Esophagus muscularis mucosa (tissue), 4 donors: Measurements from ENCODE around the gene RFESD. TPM values are rescaled to one million over a fixed set of nuclear protein-coding genes. Genes with fewer than 3 reads are reported as not detected.

Experiments
- DNase-seq: peaks from one replicate; pipeline ENCODE4 v3.0.0-alpha.2; 2017; ENCODE audit errors: extremely low spot score
- H3K27ac ChIP-seq, 4 donors: fragments of 200-600 bp; sonication (generic); replicated peaks in 1 of 4; 1 replicate in 3 of 4; 2 replicates in 1 of 4; pipeline ENCODE4 v1.5.1; 2016 to 2019; ENCODE audit warnings: mild to moderate bottlenecking in 1 of 4
- H3K27me3 ChIP-seq, 4 donors: fragments of 200-600 bp; sonication (generic); one replicate each; pipeline versions ENCODE4 v1.5.1 to v1.6.0; 2016 to 2019
- H3K36me3 ChIP-seq, 4 donors: fragments of 200-600 bp; sonication (generic); one replicate each; pipeline ENCODE4 v1.5.1; 2016 to 2019
- H3K4me1 ChIP-seq, 4 donors: fragments of 200-600 bp; sonication (generic); one replicate each; pipeline ENCODE4 v1.5.1; 2016 to 2019
- H3K4me3 ChIP-seq, 4 donors: fragments of 200-600 bp; sonication (generic); 1 replicate in 2 of 4; 2 replicates in 2 of 4; pipeline ENCODE4 v1.5.1; 2016 to 2019; ENCODE audit warnings: mild to moderate bottlenecking in 4 of 4, moderate library complexity in 1 of 4
- H3K9me3 ChIP-seq, 4 donors: fragments of 200-600 bp; sonication (generic); 1 replicate in 3 of 4; 2 replicates in 1 of 4; pipeline ENCODE4 v1.5.1; 2016 to 2019
- CTCF ChIP-seq, 3 experiments: fragments of 200-600 bp in 2 of 3; fragments of 450-650 bp in 1 of 3; sonication (generic) in 2 of 3; IDR thresholded peaks; one replicate each; pipeline ENCODE4 v1.5.1; 2017 to 2019; ENCODE audit warnings: antibody characterized with exemption in 3 of 3, mild to moderate bottlenecking in 2 of 3, moderate library complexity in 1 of 3
- EP300 ChIP-seq: sonication (generic); formaldehyde crosslinking; IDR thresholded peaks from one replicate; pipeline ENCODE4 v1.6.1; 2017; ENCODE audit warnings: antibody characterized with exemption
- POLR2A ChIP-seq: fragments of 450-650 bp; IDR thresholded peaks from one replicate; pipeline ENCODE4 v1.6.1; 2017; ENCODE audit warnings: antibody characterized with exemption, moderate library complexity, mild to moderate bottlenecking, low read depth
- POLR2AphosphoS5 ChIP-seq, 2 donors: sonication (generic); formaldehyde crosslinking; IDR thresholded peaks; one replicate each; pipeline ENCODE4 v1.6.1; 2017; ENCODE audit warnings: antibody characterized with exemption in 2 of 2
- WGBS: methylation state at CpG from one replicate; pipeline ENCODE4 v1.1.5; 2018; 5-methylcytosine and 5-hydroxymethylcytosine counted together
- intact Hi-C: fragments of 100-400 bp; cut with DNase I; formaldehyde crosslinking; loops from one replicate; pipeline ENCODE4 v1.15.1; 2023
- total RNA-seq, 4 donors: library from RNA; depleted of rRNA; stranded (reverse); fragments of >200 nt; gene quantifications; one replicate each; pipeline versions ENCODE4 v1.1.0 to v1.2.1, GENCODE V29; 2016

Gene RFESD
- total RNA-seq, 4 donors from 2014 or later = 0.63 to 1.7 (median 0.84) TPM

GRCh38 chr5:95667061-95667618, 20.6 kb downstream of the RFESD start:
- Histone ChIP-seq H3K27ac (no peak overlapping the region), H3K4me3 (no peak overlapping the region), H3K36me3 (no peaks in the 10 kb centered on the region), H3K27me3 (no peaks in the 10 kb centered on the region), H3K4me1 (peaks cover 21 to 35% (median 29%) of the 10 kb centered on the region in 4 donors), H3K9me3 (no peaks in the 10 kb centered on the region)
- intact Hi-C loops = loop anchor here (2.0 to 10.0 kb wide), 3 partner anchors 64 to 298 kb away; partner anchors contain the start of genes ELL2 and RHOBTB3
- no peak for DNase-seq
- 78% methylated on average over 4 of the region's 4 CpGs for WGBS
- no peak for TF ChIP-seq CTCF (IDR thresholded peaks at IDR 0.05)
- TF ChIP-seq POLR2A = no peak
- no peak for TF ChIP-seq POLR2AphosphoS5 (IDR thresholded peaks at IDR 0.05)
- TF ChIP-seq EP300 = no peak

GRCh38 chr5:95667678-95668077, 21.1 kb downstream of the RFESD start:
- no peak overlapping the region for H3K4me3 ChIP-seq
- H3K9me3 ChIP-seq = no peaks in the 10 kb centered on the region
- H3K36me3 ChIP-seq = no peaks in the 10 kb centered on the region
- no peak overlapping the region for H3K27ac ChIP-seq
- no peaks in the 10 kb centered on the region for H3K27me3 ChIP-seq
- TF ChIP-seq POLR2AphosphoS5 (IDR thresholded peaks at IDR 0.05) (no peak), POLR2A (no peak), CTCF (IDR thresholded peaks at IDR 0.05) (no peak), EP300 (no peak)
- no peak for DNase-seq
- H3K4me1 ChIP-seq = peaks cover 21 to 40% (median 29%) of the 10 kb centered on the region in 4 donors
- intact Hi-C loops = loop anchor here (2.0 to 10.0 kb wide), 3 partner anchors 63 to 297 kb away; partner anchors contain the start of genes ELL2 and RHOBTB3

GRCh38 chr5:95668216-95668615, 21.6 kb downstream of the RFESD start:
- no peaks in the 10 kb centered on the region for H3K9me3 ChIP-seq
- TF ChIP-seq EP300 (no peak), CTCF (IDR thresholded peaks at IDR 0.05) (no peak), POLR2A (no peak), POLR2AphosphoS5 (IDR thresholded peaks at IDR 0.05) (no peak)
- H3K36me3 ChIP-seq = no peaks in the 10 kb centered on the region
- peaks cover 21 to 42% (median 32%) of the 10 kb centered on the region in 4 donors for H3K4me1 ChIP-seq
- H3K27ac ChIP-seq = no peak overlapping the region
- intact Hi-C loops = loop anchor here (5.0 to 10.0 kb wide), 2 partner anchors 179 to 297 kb away; partner anchors contain the start of gene ELL2
- H3K27me3 ChIP-seq = no peaks in the 10 kb centered on the region
- no peak overlapping the region for H3K4me3 ChIP-seq
- no peak for DNase-seq

- Histone ChIP-seq H3K36me3 (no peaks in the 10 kb centered on the region), H3K4me1 (peaks cover 21 to 42% (median 32%) of the 10 kb centered on the region in 4 donors), H3K27ac (peak overlapping the region in 3 of 4 donors; percentile 73 to 83 (median 82)), H3K9me3 (no peaks in the 10 kb centered on the region), H3K27me3 (no peaks in the 10 kb centered on the region), H3K4me3 (no peak overlapping the region)
- intact Hi-C loops = loop anchor here (5.0 to 10.0 kb wide), 2 partner anchors 179 to 296 kb away; partner anchors contain the start of gene ELL2
- no peak for DNase-seq
- 58% methylated on average over 1 of the region's 1 CpG for WGBS
- no peak for TF ChIP-seq POLR2AphosphoS5 (IDR thresholded peaks at IDR 0.05)
- no peak for TF ChIP-seq EP300
- TF ChIP-seq POLR2A = no peak
- TF ChIP-seq CTCF (IDR thresholded peaks at IDR 0.05) = no peak
These were observed 22.2 kb downstream of the RFESD start for GRCh38 chr5:95668728-95669127.
